ENCODE data around the gene KLHL13. TPM values are rescaled to one million over a fixed set of nuclear protein-coding genes. Genes with fewer than 3 reads are reported as not detected.

Gene KLHL13
- polyA plus RNA-seq, 4 donors, result 4.2 to 74.2 (median 4.7) TPM

DNA sequence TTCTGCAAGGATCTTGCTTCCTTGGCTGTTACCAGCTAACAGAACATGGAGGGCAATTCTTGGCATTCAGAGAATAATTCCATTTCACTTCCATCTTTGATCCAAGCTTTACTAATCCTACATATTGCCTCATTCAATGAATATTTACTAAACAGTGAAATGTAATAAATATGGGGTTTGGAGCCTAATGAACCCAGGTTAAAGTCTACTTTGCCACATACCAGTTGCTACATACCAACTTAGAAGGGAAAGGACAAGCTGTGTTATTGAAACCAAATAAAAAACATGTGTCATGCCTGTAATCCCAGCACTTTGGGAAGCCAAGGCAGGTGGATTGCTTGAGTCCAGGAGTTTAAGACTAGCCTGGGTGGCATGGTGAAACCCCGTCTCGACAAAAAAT, 265.6 kb downstream of the KLHL13 start:
- Histone ChIP-seq H3K9me3 (ENCODE audit: control insufficient read depth in 2 of 2, insufficient read depth in 1 of 2, low read depth in 1 of 2, low read length in 1 of 2) (no peaks in the 10 kb centered on the region), H3K36me3 (ENCODE audit: control insufficient read depth in 3 of 3, insufficient read depth in 2 of 3, low read depth in 1 of 3, low read length in 3 of 3) (no peaks in the 10 kb centered on the region), H3K4me3 (ENCODE audit: low read depth in 1 of 3, low read length in 3 of 3) (no peak overlapping the region), H3K4me1 (ENCODE audit: control insufficient read depth in 3 of 3, insufficient read depth in 2 of 3, low read depth in 1 of 3, low read length in 2 of 3) (no peaks in the 10 kb centered on the region), H3K27ac (ENCODE audit: low read depth in 1 of 3, low read length in 2 of 3) (no peak overlapping the region), H3K27me3 (ENCODE audit: control insufficient read depth in 3 of 3, insufficient read depth in 3 of 3, low read length in 3 of 3) (no peaks in the 10 kb centered on the region)
- DNase-seq (peak; percentile 23 to 47), FAIRE-seq (no peak)
- WGBS, 3 donors, result 76 to 93% (median 89%) methylated on average over 2 of the region's 2 CpGs

Other genes starting within 250 kb of the KLHL13 start
- gene WDR44, start 229.3 kb upstream of the KLHL13 start, polyA plus RNA-seq, result 1 to 10 TPM; 5.1 to 7.5 (median 6.4) TPM

Data from small intestine (tissue), 7 donors.